Neural cell (in vitro differentiated cells): Measurements from ENCODE around the gene NECTIN2. TPM values are rescaled to one million over a fixed set of nuclear protein-coding genes. Genes with fewer than 3 reads are reported as not detected.

Experiments
- H2AFZ ChIP-seq: fragments of 200-600, 300-800 bp; sonication (generic), shearing (Covaris generic); 2 replicates; pipeline ENCODE4 v1.6.0; 2014; ENCODE audit warnings: low read depth, mild to moderate bottlenecking, antibody characterized with exemption, low read length, moderate library complexity
- H3F3A ChIP-seq: fragments of 200-600 bp; shearing (Covaris generic); 2 replicates; pipeline ENCODE4 v1.6.1; 2016; ENCODE audit warnings: mild to moderate bottlenecking, moderate library complexity, mixed read lengths, antibody characterized with exemption, low read length; ENCODE audit not compliant: insufficient read depth, poor library complexity, severe bottlenecking
- H3K27ac ChIP-seq: fragments of 200-600, 300-800 bp; sonication (generic), shearing (Covaris generic); 2 replicates; pipeline ENCODE4 v1.5.1; 2014; ENCODE audit warnings: mild to moderate bottlenecking, low read length, moderate library complexity
- H3K27me3 ChIP-seq: fragments of 300-800, 200-600 bp; sonication (generic), shearing (Covaris generic); 2 replicates; pipeline ENCODE4 v1.6.0; 2014; ENCODE audit warnings: mild to moderate bottlenecking, low read depth, low read length, moderate library complexity; ENCODE audit not compliant: insufficient read depth
- H3K36me3 ChIP-seq: fragments of 300-800, 200-600 bp; sonication (generic), shearing (Covaris generic); 2 replicates; pipeline ENCODE4 v1.5.1; 2014; ENCODE audit warnings: mild to moderate bottlenecking, antibody characterized with exemption, low read length, moderate library complexity; ENCODE audit not compliant: insufficient read depth
- H3K4me2 ChIP-seq: fragments of 300-800, 200-600 bp; sonication (generic), shearing (Covaris generic); 2 replicates; pipeline ENCODE4 v1.6.0; 2014; ENCODE audit warnings: mild to moderate bottlenecking, low read length
- H3K4me3 ChIP-seq: fragments of 300-800, 200-600 bp; sonication (generic), shearing (Covaris generic); 2 replicates; pipeline ENCODE4 v1.5.1; 2014; ENCODE audit warnings: mild to moderate bottlenecking, low read length, moderate library complexity
- H3K79me2 ChIP-seq: fragments of 200-600 bp; shearing (Covaris generic); replicated peaks from 2 replicates; pipeline ENCODE4 v1.6.0; 2014; ENCODE audit warnings: mild to moderate bottlenecking, low read length, moderate library complexity; ENCODE audit not compliant: insufficient read depth
- H3K9ac ChIP-seq: fragments of 300-800, 200-600 bp; sonication (generic), shearing (Covaris generic); 2 replicates; pipeline ENCODE4 v1.6.1; 2016; ENCODE audit warnings: mild to moderate bottlenecking, low read length, mixed read lengths
- H3K9me2 ChIP-seq: fragments of 200-600 bp; shearing (Covaris generic); 2 replicates; pipeline ENCODE4 v1.6.1; 2016; ENCODE audit warnings: mild to moderate bottlenecking, low read length, mixed read lengths; ENCODE audit not compliant: insufficient read depth
- H3K9me3 ChIP-seq: fragments of 200-600, 300-800 bp; sonication (generic), shearing (Covaris generic); 2 replicates; pipeline ENCODE4 v1.6.1; 2016; ENCODE audit warnings: mild to moderate bottlenecking, mixed run types, low read length, moderate library complexity, mixed read lengths
- H4K20me1 ChIP-seq: fragments of 200-600 bp; shearing (Covaris generic); 2 replicates; pipeline ENCODE4 v1.6.1; 2016; ENCODE audit warnings: mild to moderate bottlenecking, mixed run types; ENCODE audit not compliant: insufficient read depth
- EP300 ChIP-seq: fragments of 450-650 bp; conservative IDR thresholded peaks from 2 replicates; pipeline ENCODE4 v1.6.1; 2014; ENCODE audit warnings: antibody characterized with exemption, mild to moderate bottlenecking, moderate library complexity; ENCODE audit not compliant: poor library complexity, severe bottlenecking
- EZH2 ChIP-seq: fragments of 200-600, 300-800 bp; shearing (Covaris generic), sonication (generic); IDR thresholded peaks from 2 replicates; pipeline ENCODE4 v1.6.1; 2014; ENCODE audit warnings: antibody characterized with exemption, low read length, borderline replicate concordance, mild to moderate bottlenecking; ENCODE audit not compliant: insufficient read depth, poor library complexity, severe bottlenecking
- MXI1 ChIP-seq: fragments of 450-650 bp; conservative IDR thresholded peaks from 2 replicates; pipeline ENCODE4 v1.6.1; 2014; ENCODE audit warnings: antibody characterized with exemption, mild to moderate bottlenecking; ENCODE audit not compliant: poor library complexity, severe bottlenecking
- POLR2AphosphoS5 ChIP-seq: IDR thresholded peaks from 2 replicates; pipeline ENCODE4 v1.6.1; 2012
- RAD21 ChIP-seq: fragments of 450-650 bp; conservative IDR thresholded peaks from 2 replicates; pipeline ENCODE4 v1.6.1; 2014; ENCODE audit warnings: antibody characterized with exemption, mild to moderate bottlenecking, moderate library complexity
- SMC3 ChIP-seq: fragments of 450-650 bp; conservative IDR thresholded peaks from 2 replicates; pipeline ENCODE4 v1.6.1; 2014; ENCODE audit warnings: antibody characterized with exemption, mild to moderate bottlenecking, moderate library complexity; ENCODE audit not compliant: poor library complexity
- TAF1 ChIP-seq: IDR thresholded peaks from 2 replicates; pipeline ENCODE4 v1.6.1; 2012; ENCODE audit warnings: low read depth
- polyA plus RNA-seq: library from polyadenylated mRNA; depleted of rRNA; stranded (reverse); fragments of >200 nt; gene quantifications from 2 replicates; pipeline ENCODE4 v1.2.3, GENCODE V29; 2014
- TF ChIP-seq, protein P1 (sequence below): IDR thresholded peaks from 2 replicates; pipeline ENCODE4 v1.6.1; 2012; ENCODE audit warnings: borderline replicate concordance
- TF ChIP-seq, protein P2 (sequence below): fragments of 450-650 bp; IDR thresholded peaks from 2 replicates; pipeline ENCODE4 v1.5.1; 2014; ENCODE audit warnings: antibody characterized with exemption, mild to moderate bottlenecking, moderate library complexity; ENCODE audit not compliant: poor library complexity, severe bottlenecking

Gene NECTIN2
- polyA plus RNA-seq, 1 donor from 2014 or later, result 33.2 TPM

DNA sequence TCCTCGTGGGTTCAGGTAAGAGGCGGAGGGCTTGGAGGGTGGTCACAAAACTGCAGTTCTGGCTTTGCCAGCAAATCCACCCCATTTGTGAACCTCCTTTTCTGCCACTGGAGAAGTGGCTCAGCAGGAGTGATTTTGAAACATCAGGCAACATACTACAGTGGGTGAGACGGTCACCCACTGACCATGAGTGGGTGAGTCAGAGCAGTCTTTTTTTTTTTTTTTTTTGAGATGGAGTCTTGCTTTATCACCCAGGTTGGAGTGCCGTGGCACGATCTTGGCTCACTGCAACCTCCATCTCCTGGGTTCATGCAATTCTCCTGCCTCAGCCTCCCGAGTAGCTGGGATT is 47.9 kb downstream of the NECTIN2 start:
- Histone ChIP-seq H3K9me2 (no peaks in the 10 kb centered on the region), H3K9me3 (no peaks in the 10 kb centered on the region), H3K27ac (no peak overlapping the region), H3F3A (no peaks in the 10 kb centered on the region), H2AFZ (no peak overlapping the region), H4K20me1 (no peaks in the 10 kb centered on the region), H3K27me3 (no peaks in the 10 kb centered on the region), H3K4me2 (no peak overlapping the region), H3K79me2 (peaks cover 13% of the 10 kb centered on the region), H3K9ac (no peak overlapping the region), H3K36me3 (no peaks in the 10 kb centered on the region), H3K4me3 (no peak overlapping the region)
- TF ChIP-seq EP300 (no peak), RAD21 (no peak), EZH2 (no peak), POLR2AphosphoS5 (no peak), TAF1 (no peak), SMC3 (no peak), MXI1 (no peak)
- TF ChIP-seq, protein P1, sequence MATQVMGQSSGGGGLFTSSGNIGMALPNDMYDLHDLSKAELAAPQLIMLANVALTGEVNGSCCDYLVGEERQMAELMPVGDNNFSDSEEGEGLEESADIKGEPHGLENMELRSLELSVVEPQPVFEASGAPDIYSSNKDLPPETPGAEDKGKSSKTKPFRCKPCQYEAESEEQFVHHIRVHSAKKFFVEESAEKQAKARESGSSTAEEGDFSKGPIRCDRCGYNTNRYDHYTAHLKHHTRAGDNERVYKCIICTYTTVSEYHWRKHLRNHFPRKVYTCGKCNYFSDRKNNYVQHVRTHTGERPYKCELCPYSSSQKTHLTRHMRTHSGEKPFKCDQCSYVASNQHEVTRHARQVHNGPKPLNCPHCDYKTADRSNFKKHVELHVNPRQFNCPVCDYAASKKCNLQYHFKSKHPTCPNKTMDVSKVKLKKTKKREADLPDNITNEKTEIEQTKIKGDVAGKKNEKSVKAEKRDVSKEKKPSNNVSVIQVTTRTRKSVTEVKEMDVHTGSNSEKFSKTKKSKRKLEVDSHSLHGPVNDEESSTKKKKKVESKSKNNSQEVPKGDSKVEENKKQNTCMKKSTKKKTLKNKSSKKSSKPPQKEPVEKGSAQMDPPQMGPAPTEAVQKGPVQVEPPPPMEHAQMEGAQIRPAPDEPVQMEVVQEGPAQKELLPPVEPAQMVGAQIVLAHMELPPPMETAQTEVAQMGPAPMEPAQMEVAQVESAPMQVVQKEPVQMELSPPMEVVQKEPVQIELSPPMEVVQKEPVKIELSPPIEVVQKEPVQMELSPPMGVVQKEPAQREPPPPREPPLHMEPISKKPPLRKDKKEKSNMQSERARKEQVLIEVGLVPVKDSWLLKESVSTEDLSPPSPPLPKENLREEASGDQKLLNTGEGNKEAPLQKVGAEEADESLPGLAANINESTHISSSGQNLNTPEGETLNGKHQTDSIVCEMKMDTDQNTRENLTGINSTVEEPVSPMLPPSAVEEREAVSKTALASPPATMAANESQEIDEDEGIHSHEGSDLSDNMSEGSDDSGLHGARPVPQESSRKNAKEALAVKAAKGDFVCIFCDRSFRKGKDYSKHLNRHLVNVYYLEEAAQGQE, result no peak
- TF ChIP-seq, protein P2, sequence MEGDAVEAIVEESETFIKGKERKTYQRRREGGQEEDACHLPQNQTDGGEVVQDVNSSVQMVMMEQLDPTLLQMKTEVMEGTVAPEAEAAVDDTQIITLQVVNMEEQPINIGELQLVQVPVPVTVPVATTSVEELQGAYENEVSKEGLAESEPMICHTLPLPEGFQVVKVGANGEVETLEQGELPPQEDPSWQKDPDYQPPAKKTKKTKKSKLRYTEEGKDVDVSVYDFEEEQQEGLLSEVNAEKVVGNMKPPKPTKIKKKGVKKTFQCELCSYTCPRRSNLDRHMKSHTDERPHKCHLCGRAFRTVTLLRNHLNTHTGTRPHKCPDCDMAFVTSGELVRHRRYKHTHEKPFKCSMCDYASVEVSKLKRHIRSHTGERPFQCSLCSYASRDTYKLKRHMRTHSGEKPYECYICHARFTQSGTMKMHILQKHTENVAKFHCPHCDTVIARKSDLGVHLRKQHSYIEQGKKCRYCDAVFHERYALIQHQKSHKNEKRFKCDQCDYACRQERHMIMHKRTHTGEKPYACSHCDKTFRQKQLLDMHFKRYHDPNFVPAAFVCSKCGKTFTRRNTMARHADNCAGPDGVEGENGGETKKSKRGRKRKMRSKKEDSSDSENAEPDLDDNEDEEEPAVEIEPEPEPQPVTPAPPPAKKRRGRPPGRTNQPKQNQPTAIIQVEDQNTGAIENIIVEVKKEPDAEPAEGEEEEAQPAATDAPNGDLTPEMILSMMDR, result no peak

DNA sequence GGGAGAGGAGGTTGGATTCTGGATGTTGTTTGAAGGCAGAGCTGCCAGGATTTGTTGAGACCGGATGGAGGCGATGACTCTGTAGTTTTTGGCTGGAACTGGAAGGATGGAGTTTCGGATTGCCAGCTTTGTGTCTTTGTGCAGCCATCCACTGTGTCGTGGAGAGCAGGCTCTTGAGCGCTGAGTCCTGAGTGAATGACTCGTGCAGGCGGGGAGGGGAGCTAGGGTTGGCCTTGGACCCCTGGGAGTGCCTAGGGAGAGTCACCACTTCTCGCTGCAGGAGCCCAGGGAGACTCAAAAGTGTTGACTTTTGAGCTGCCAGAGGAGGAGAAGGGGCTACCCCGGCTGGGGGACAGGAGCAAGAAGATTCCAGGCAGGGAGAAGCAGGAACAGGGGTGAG is 48.8 kb downstream of the NECTIN2 start:
- Histone ChIP-seq H2AFZ (no peak overlapping the region), H3K27ac (no peak overlapping the region), H3F3A (no peaks in the 10 kb centered on the region), H3K36me3 (no peaks in the 10 kb centered on the region), H3K4me2 (no peak overlapping the region), H3K9me2 (no peaks in the 10 kb centered on the region), H4K20me1 (no peaks in the 10 kb centered on the region), H3K9me3 (no peaks in the 10 kb centered on the region), H3K27me3 (no peaks in the 10 kb centered on the region), H3K79me2 (peaks cover 13% of the 10 kb centered on the region), H3K4me3 (no peak overlapping the region), H3K9ac (no peak overlapping the region)
- TF ChIP-seq SMC3 (no peak), TAF1 (no peak), RAD21 (no peak), POLR2AphosphoS5 (no peak), MXI1 (no peak), EZH2 (no peak), EP300 (no peak)
- TF ChIP-seq, protein P2, result no peak
- TF ChIP-seq, protein P1, result no peak
